Dermis lymphatic vessel endothelial cell (primary cell): Measurements from ENCODE around the gene SLC35A4. TPM values are rescaled to one million over a fixed set of nuclear protein-coding genes. Genes with fewer than 3 reads are reported as not detected.

Experiments
- total RNA-seq: library from RNA; depleted of rRNA; stranded (reverse); fragments of >200 nt; gene quantifications from 2 replicates; pipeline ENCODE4 v1.2.1, GENCODE V29; 2014

SLC35A4 gene
- total RNA-seq: 22.3 and 26.7 TPM in 2 replicates

GRCh38 chr5:140564196-140565023 lies at the start of gene SLC35A4, which contains the start of gene APBB3:
Gene SLC35A4 (plus strand): TSS chr5:140564828. CDS start chr5:140567170, 2,342 bp downstream.
Gene APBB3 (minus strand): TSS chr5:140564598. CDS start chr5:140564245, 353 bp downstream.

GRCh38 chr5:140547508-140548299 lies 16.9 kb upstream of the SLC35A4 start, which contains the start of gene EIF4EBP3:
Gene EIF4EBP3 (plus strand): TSS chr5:140547662. CDS start chr5:140547738, 76 bp downstream.

GRCh38 chr5:140557136-140557805 lies 7.4 kb upstream of the SLC35A4 start, which contains the start of gene SRA1:
Gene SRA1 (minus strand): TSS chr5:140557473. CDS start chr5:140557452, 21 bp downstream.

Other genes starting within 250 kb of the SLC35A4 start
- gene HBEGF, start 218.2 kb upstream of the SLC35A4 start, total RNA-seq: 10.1 and 39.9 TPM in 2 replicates
- not detected in 2 replicates for gene SLC4A9, start 204.6 kb upstream of the SLC35A4 start, total RNA-seq
- gene ANKHD1, start 163.0 kb upstream of the SLC35A4 start, total RNA-seq: 52.8 and 68.4 TPM in 2 replicates
- 1.6 and 2.2 TPM in 2 replicates for gene EIF4EBP3, start 17.2 kb upstream of the SLC35A4 start, total RNA-seq
- 15.0 and 16.5 TPM in 2 replicates for gene SRA1, start 7.4 kb upstream of the SLC35A4 start, total RNA-seq
- 5.1 and 6.2 TPM in 2 replicates for gene APBB3, start 230 bp upstream of the SLC35A4 start, total RNA-seq
- gene CD14, start 68.3 kb downstream of the SLC35A4 start, total RNA-seq: 1.3 and 1.6 TPM in 2 replicates
- 9.8 and 11.7 TPM in 2 replicates for gene TMCO6, start 74.6 kb downstream of the SLC35A4 start, total RNA-seq
- 53.3 and 90.9 TPM in 2 replicates for gene NDUFA2, start 82.8 kb downstream of the SLC35A4 start, total RNA-seq
- gene IK, start 83.0 kb downstream of the SLC35A4 start, total RNA-seq: 64.8 and 75.5 TPM in 2 replicates
- gene WDR55, start 100.1 kb downstream of the SLC35A4 start, total RNA-seq: 25.9 and 28.6 TPM in 2 replicates
- under 0.01 and 0.09 TPM in 2 replicates for gene DND1, start 108.7 kb downstream of the SLC35A4 start, total RNA-seq
- 39.4 and 52.8 TPM in 2 replicates for gene HARS1, start 126.5 kb downstream of the SLC35A4 start, total RNA-seq
- 22.0 and 26.9 TPM in 2 replicates for gene HARS2, start 126.6 kb downstream of the SLC35A4 start, total RNA-seq
- gene ZMAT2, start 135.6 kb downstream of the SLC35A4 start, total RNA-seq: 41.0 and 58.4 TPM in 2 replicates
- under 0.01 and 0.09 TPM in 2 replicates for gene PCDHA1, start 221.3 kb downstream of the SLC35A4 start, total RNA-seq
- gene PCDHA2, start 230.0 kb downstream of the SLC35A4 start, total RNA-seq: under 0.01 TPM in 1 of 2 replicates, not detected in the other
- 0.11 and 0.17 TPM in 2 replicates for gene PCDHA3, start 236.2 kb downstream of the SLC35A4 start, total RNA-seq
- gene PCDHA4, start 242.2 kb downstream of the SLC35A4 start, total RNA-seq: under 0.01 and 0.17 TPM in 2 replicates